Hepatocyte (in vitro differentiated cells): ENCODE results near the gene TAP1.

Experiments
- EZH2 ChIP-seq: fragments of 200-600 bp; sonication (generic); IDR thresholded peaks from 2 replicates; pipeline ENCODE4 v1.6.1; 2016; ENCODE audit warnings: antibody characterized with exemption, mild to moderate bottlenecking, borderline replicate concordance
- TF ChIP-seq, protein P1 (sequence below): fragments of 200-600 bp; sonication (generic); IDR thresholded peaks from 2 replicates; pipeline ENCODE4 v1.5.1; 2016; ENCODE audit warnings: antibody characterized with exemption, mild to moderate bottlenecking; ENCODE audit not compliant: poor library complexity

- TF ChIP-seq, protein P1, sequence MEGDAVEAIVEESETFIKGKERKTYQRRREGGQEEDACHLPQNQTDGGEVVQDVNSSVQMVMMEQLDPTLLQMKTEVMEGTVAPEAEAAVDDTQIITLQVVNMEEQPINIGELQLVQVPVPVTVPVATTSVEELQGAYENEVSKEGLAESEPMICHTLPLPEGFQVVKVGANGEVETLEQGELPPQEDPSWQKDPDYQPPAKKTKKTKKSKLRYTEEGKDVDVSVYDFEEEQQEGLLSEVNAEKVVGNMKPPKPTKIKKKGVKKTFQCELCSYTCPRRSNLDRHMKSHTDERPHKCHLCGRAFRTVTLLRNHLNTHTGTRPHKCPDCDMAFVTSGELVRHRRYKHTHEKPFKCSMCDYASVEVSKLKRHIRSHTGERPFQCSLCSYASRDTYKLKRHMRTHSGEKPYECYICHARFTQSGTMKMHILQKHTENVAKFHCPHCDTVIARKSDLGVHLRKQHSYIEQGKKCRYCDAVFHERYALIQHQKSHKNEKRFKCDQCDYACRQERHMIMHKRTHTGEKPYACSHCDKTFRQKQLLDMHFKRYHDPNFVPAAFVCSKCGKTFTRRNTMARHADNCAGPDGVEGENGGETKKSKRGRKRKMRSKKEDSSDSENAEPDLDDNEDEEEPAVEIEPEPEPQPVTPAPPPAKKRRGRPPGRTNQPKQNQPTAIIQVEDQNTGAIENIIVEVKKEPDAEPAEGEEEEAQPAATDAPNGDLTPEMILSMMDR = no peak
- TF ChIP-seq EZH2 = no peak
Observed at GRCh38 chr6:32843331-32843978, 10.0 kb downstream of the TAP1 start.
